Astrocyte (in vitro differentiated cells and primary cell): Measurements from ENCODE around the gene CPA5. TPM values are rescaled to one million over a fixed set of nuclear protein-coding genes. Genes with fewer than 3 reads are reported as not detected.

Source experiments
- DNase-seq: peaks from one replicate; pipeline ENCODE4 v3.0.0-alpha.2; 2010; ENCODE audit warnings: low read depth
- FAIRE-seq: peaks from 2 replicates; lab custom pipeline; 2011; peaks lifted over from hg19 to GRCh38; lab: Jason Lieb, UNC
- H2AFZ ChIP-seq: 2 replicates; pipeline ENCODE4 v1.6.0; 2012; ENCODE audit warnings: low read depth, low read length, inconsistent platforms
- H3K27ac ChIP-seq: 2 replicates; pipeline ENCODE4 v1.5.1; 2011; ENCODE audit warnings: low read depth, low read length, inconsistent platforms
- H3K27me3 ChIP-seq: 2 replicates; pipeline ENCODE4 v1.6.0; 2011; ENCODE audit warnings: low read length, inconsistent platforms; ENCODE audit not compliant: insufficient read depth
- H3K36me3 ChIP-seq: 2 replicates; pipeline ENCODE4 v1.5.1; 2011; ENCODE audit warnings: low read length, inconsistent platforms; ENCODE audit not compliant: insufficient read depth
- H3K4me1 ChIP-seq: 2 replicates; pipeline ENCODE4 v1.5.1; 2011; ENCODE audit warnings: low read length, inconsistent platforms; ENCODE audit not compliant: insufficient read depth
- H3K4me2 ChIP-seq: 2 replicates; pipeline ENCODE4 v1.6.0; 2012; ENCODE audit warnings: low read length, inconsistent platforms
- H3K4me3 ChIP-seq: 2 replicates; pipeline ENCODE4 v1.5.1; 2011; ENCODE audit warnings: low read depth, mild to moderate bottlenecking, low read length, inconsistent platforms; ENCODE audit not compliant: insufficient read depth
- H3K79me2 ChIP-seq: 2 replicates; pipeline ENCODE4 v1.6.0; 2012; ENCODE audit warnings: mild to moderate bottlenecking, low read length, inconsistent platforms; ENCODE audit not compliant: insufficient read depth
- H3K9ac ChIP-seq: 2 replicates; pipeline ENCODE4 v1.6.0; 2012; ENCODE audit warnings: mild to moderate bottlenecking, low read length, inconsistent platforms
- H3K9me3 ChIP-seq: 2 replicates; pipeline ENCODE4 v1.5.1; 2012; ENCODE audit warnings: low read depth, mild to moderate bottlenecking, low read length, inconsistent platforms; ENCODE audit not compliant: insufficient read depth
- H4K20me1 ChIP-seq: 2 replicates; pipeline ENCODE4 v1.6.0; 2012; ENCODE audit warnings: low read length, inconsistent platforms; ENCODE audit not compliant: insufficient read depth
- H3K27ac Mint-ChIP-seq: one replicate; pipeline ENCODE4 v1.8.0; 2021; ENCODE audit warnings: mild to moderate bottlenecking, mixed read lengths; ENCODE audit not compliant: unreplicated experiment
- H3K27me3 Mint-ChIP-seq: one replicate; pipeline ENCODE4 v1.8.0; 2021; ENCODE audit warnings: low read depth, mixed read lengths; ENCODE audit not compliant: unreplicated experiment
- H3K36me3 Mint-ChIP-seq: one replicate; pipeline ENCODE4 v1.8.0; 2021; ENCODE audit warnings: low read depth, mixed read lengths; ENCODE audit not compliant: unreplicated experiment
- H3K4me1 Mint-ChIP-seq: one replicate; pipeline ENCODE4 v1.8.0; 2021; ENCODE audit warnings: low read depth, mixed read lengths; ENCODE audit not compliant: unreplicated experiment
- H3K4me3 Mint-ChIP-seq: one replicate; pipeline ENCODE4 v1.8.0; 2021; ENCODE audit warnings: mild to moderate bottlenecking, moderate library complexity, mixed read lengths; ENCODE audit not compliant: unreplicated experiment
- H3K9me3 Mint-ChIP-seq: one replicate; pipeline ENCODE4 v1.8.0; 2021; ENCODE audit warnings: mild to moderate bottlenecking, mixed read lengths; ENCODE audit not compliant: unreplicated experiment
- CTCF ChIP-seq: IDR thresholded peaks from 2 replicates; pipeline ENCODE4 v1.5.1; 2011; ENCODE audit warnings: low read depth, mild to moderate bottlenecking, inconsistent platforms, low read length, moderate library complexity; ENCODE audit not compliant: insufficient read depth
- EZH2 ChIP-seq: IDR thresholded peaks from 2 replicates; pipeline ENCODE4 v1.6.1; 2012; ENCODE audit warnings: mild to moderate bottlenecking, low read length, inconsistent platforms; ENCODE audit not compliant: insufficient read depth
- total RNA-seq: library from RNA; stranded (reverse); gene quantifications from 2 replicates; pipeline ENCODE4 v1.2.1, GENCODE V29; 2021

Gene CPA5
- total RNA-seq, 1 donor from 2014 or later, result not detected

DNA sequence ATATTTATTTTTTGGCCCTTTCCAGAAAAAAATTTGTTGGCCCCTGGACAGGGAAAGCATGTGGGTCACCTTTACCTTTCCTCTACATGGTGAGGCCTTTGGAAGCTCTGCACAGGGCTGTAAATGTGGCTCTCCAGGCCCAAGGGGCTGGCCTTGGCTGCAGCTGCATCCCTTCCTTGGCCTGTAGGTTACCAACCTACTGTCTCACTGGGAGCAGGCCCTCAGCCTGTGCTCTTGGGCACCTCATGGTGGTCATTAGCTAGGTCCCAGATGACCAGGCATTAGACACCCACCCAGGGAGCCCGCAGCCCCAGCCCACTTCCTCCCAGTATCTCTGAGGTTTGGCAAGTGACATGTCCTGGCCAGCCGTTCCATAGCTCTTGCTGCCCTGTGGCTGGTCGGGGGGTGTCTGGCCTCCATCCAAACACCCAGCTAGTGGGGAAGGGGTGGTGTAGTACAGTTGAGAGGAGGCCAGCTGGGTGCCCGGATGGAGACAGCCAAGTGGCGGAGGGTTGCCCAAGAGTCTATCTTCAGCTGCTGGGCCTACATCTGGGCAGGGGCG lies 7.1 kb upstream of the CPA5 start:
- Histone ChIP-seq H3K27me3 (no peaks in the 10 kb centered on the region), H3K9ac (no peak overlapping the region)

DNA sequence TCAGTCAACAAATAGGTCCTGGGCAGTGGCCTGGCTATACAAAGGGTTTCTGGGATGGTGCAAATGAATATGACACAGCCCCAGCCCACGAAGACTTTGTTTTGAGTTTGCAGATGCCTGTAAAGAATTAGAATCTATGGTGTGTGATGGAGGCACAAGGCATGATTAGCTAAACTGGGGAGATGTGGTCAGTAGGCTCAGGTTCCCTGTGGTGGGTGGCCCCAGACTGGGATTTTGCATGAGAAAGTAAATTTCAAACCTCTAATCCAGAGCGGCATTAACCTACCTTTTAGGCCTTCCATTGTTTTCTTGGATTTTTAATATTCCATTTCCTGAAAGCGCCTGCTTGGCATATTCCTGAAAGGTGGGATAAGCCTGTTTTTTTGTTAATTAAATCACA lies 6.4 kb upstream of the CPA5 start:
- Histone ChIP-seq H3K27ac (no peak overlapping the region), H4K20me1 (no peaks in the 10 kb centered on the region), H3K27me3 (no peaks in the 10 kb centered on the region), H2AFZ (no peak overlapping the region), H3K9ac (no peak overlapping the region), H3K4me1 (no peaks in the 10 kb centered on the region), H3K4me3 (no peak overlapping the region), H3K4me2 (no peak overlapping the region), H3K9me3 (no peaks in the 10 kb centered on the region), H3K36me3 (no peaks in the 10 kb centered on the region), H3K79me2 (no peaks in the 10 kb centered on the region)
- H3K4me3 Mint-ChIP-seq, result no peak overlapping the region
- no peak overlapping the region for H3K27ac Mint-ChIP-seq
- DNase-seq, result no peak
- no peak for FAIRE-seq
- TF ChIP-seq EZH2, result no peak
- TF ChIP-seq CTCF, result no peak
- H3K4me1 Mint-ChIP-seq, result no peaks in the 10 kb centered on the region
- H3K27me3 Mint-ChIP-seq, result no peaks in the 10 kb centered on the region
- no peaks in the 10 kb centered on the region for H3K9me3 Mint-ChIP-seq
- no peaks in the 10 kb centered on the region for H3K36me3 Mint-ChIP-seq

More for the DNA sequence above, 7.1 kb upstream of the CPA5 start:
- H3K9me3 ChIP-seq, result no peaks in the 10 kb centered on the region
- Mint-ChIP-seq H3K36me3 (no peaks in the 10 kb centered on the region), H3K9me3 (no peaks in the 10 kb centered on the region), H3K4me3 (no peak overlapping the region), H3K27ac (no peak overlapping the region), H3K27me3 (no peaks in the 10 kb centered on the region), H3K4me1 (no peaks in the 10 kb centered on the region)
- DNase-seq, result no peak
- TF ChIP-seq EZH2 (no peak), CTCF (no peak)
- no peaks in the 10 kb centered on the region for H3K4me1 ChIP-seq
- H3K27ac ChIP-seq, result no peak overlapping the region
- no peaks in the 10 kb centered on the region for H3K79me2 ChIP-seq
- H3K4me2 ChIP-seq, result no peak overlapping the region
- H2AFZ ChIP-seq, result no peak overlapping the region
- H4K20me1 ChIP-seq, result no peaks in the 10 kb centered on the region
- no peak overlapping the region for H3K4me3 ChIP-seq
- no peaks in the 10 kb centered on the region for H3K36me3 ChIP-seq
- FAIRE-seq, result no peak

DNA sequence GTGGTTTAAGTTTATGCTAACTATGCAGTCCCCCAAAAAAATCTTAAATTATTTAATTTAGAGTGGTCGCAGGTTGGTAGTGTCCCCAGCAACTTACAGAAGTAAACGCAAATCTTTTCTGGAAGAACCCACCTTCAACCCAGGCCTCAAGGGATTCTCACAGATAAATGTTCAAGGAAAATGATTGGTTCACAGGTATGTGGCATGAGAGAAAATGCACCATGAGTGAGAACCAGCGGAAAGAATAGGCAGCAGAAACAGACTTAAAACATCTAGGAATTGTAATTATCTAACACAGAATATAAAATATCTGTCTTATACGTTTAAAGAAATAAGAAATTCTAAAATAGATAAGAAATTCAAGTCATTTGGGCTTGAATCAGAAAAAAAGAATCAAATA lies 2.7 kb upstream of the CPA5 start:
- Histone ChIP-seq H3K27ac (no peak overlapping the region), H3K4me3 (no peak overlapping the region), H3K79me2 (no peaks in the 10 kb centered on the region), H3K9me3 (no peaks in the 10 kb centered on the region), H3K27me3 (no peaks in the 10 kb centered on the region), H3K4me2 (no peak overlapping the region), H3K4me1 (no peaks in the 10 kb centered on the region), H3K9ac (no peak overlapping the region), H4K20me1 (no peaks in the 10 kb centered on the region), H3K36me3 (no peaks in the 10 kb centered on the region), H2AFZ (no peak overlapping the region)
- Mint-ChIP-seq H3K27ac (no peak overlapping the region), H3K9me3 (no peaks in the 10 kb centered on the region), H3K36me3 (no peaks in the 10 kb centered on the region), H3K27me3 (no peaks in the 10 kb centered on the region), H3K4me1 (peaks cover 8% of the 10 kb centered on the region), H3K4me3 (no peak overlapping the region)
- no peak for TF ChIP-seq CTCF
- no peak for TF ChIP-seq EZH2
- DNase-seq (no peak), FAIRE-seq (no peak)
